ENCODE data around the gene SLC25A27.

DNA sequence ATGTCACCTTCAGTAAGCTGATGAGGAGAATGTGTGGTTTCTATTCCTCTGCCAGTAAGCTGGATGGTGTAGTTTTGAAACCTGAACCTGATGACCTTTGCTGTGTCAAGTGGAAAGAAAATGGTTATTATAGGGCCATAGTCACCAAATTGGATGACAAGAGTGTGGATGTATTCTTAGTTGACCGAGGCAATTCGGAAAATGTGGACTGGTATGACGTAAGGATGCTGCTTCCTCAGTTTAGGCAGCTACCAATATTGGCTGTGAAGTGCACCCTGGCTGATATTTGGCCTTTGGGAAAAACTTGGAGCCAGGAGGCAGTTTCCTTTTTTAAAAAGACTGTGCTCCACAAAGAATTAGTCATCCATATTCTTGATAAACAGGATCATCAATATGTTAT lies 36.9 kb downstream of the SLC25A27 start:
- TF ChIP-seq, protein P1, sequence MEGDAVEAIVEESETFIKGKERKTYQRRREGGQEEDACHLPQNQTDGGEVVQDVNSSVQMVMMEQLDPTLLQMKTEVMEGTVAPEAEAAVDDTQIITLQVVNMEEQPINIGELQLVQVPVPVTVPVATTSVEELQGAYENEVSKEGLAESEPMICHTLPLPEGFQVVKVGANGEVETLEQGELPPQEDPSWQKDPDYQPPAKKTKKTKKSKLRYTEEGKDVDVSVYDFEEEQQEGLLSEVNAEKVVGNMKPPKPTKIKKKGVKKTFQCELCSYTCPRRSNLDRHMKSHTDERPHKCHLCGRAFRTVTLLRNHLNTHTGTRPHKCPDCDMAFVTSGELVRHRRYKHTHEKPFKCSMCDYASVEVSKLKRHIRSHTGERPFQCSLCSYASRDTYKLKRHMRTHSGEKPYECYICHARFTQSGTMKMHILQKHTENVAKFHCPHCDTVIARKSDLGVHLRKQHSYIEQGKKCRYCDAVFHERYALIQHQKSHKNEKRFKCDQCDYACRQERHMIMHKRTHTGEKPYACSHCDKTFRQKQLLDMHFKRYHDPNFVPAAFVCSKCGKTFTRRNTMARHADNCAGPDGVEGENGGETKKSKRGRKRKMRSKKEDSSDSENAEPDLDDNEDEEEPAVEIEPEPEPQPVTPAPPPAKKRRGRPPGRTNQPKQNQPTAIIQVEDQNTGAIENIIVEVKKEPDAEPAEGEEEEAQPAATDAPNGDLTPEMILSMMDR (IDR thresholded peaks at IDR 0.05), result no peak
- TF ChIP-seq POLR2AphosphoS5 (IDR thresholded peaks at IDR 0.05; ENCODE audit: insufficient read depth in 1 of 2, low read depth in 1 of 2), result no peak
